BE2C (cell line): ENCODE results near the gene MANBA.
"Not testable (repeated sequence)": the region's sequence is repeated elsewhere in the genome, so short reads cannot be mapped to it uniquely, and the experiment has no call there.

ENCODE experiments used
- DNase-seq: peaks from one replicate; pipeline ENCODE4 v3.0.0-alpha.2; 2020
- H3K27me3 ChIP-seq: fragments of 250-450 bp; sonication (Bioruptor Pico); 2 replicates; pipeline ENCODE4 v1.5.1; 2020; ENCODE audit warnings: mild to moderate bottlenecking
- H3K36me3 ChIP-seq: fragments of 250-450 bp; sonication (Bioruptor Pico); 2 replicates; pipeline ENCODE4 v1.5.1; 2020; ENCODE audit warnings: mild to moderate bottlenecking
- H3K4me1 ChIP-seq: fragments of 250-450 bp; sonication (Bioruptor Pico); 2 replicates; pipeline ENCODE4 v1.5.1; 2020
- H3K4me3 ChIP-seq: 2 replicates; pipeline ENCODE4 v1.5.1; 2011; ENCODE audit warnings: low read depth, low read length
- H3K9me3 ChIP-seq: fragments of 250-450 bp; sonication (Bioruptor Pico); 2 replicates; pipeline ENCODE4 v1.5.1; 2020
- CTCF ChIP-seq: IDR thresholded peaks from 2 replicates; pipeline ENCODE4 v1.5.1; 2012; ENCODE audit warnings: mild to moderate bottlenecking, low read depth, low read length

MANBA gene

GRCh38 chr4:102717448-102718092, 43.2 kb downstream of the MANBA start:
- Histone ChIP-seq H3K9me3 (no peaks in the 10 kb centered on the region), H3K27me3 (no peaks in the 10 kb centered on the region), H3K4me1 (no peaks in the 10 kb centered on the region; the same call in 1 of the 2 replicates), H3K4me3 (no peak overlapping the region), H3K36me3 (no peaks in the 10 kb centered on the region)
- DNase-seq, result no peak
- TF ChIP-seq CTCF, result no peak

- DNase-seq, result no peak
- Histone ChIP-seq H3K9me3 (no peaks in the 10 kb centered on the region), H3K4me1 (no peaks in the 10 kb centered on the region; the same call in 1 of the 2 replicates), H3K4me3 (no peak overlapping the region), H3K36me3 (no peaks in the 10 kb centered on the region), H3K27me3 (no peaks in the 10 kb centered on the region)
- peak; percentile 18; the same call in 1 of the 2 replicates for TF ChIP-seq CTCF
These were observed 45.7 kb downstream of the MANBA start for GRCh38 chr4:102715057-102715456.

- not testable (repeated sequence) for H3K36me3 ChIP-seq, H3K4me1 ChIP-seq, H3K4me3 ChIP-seq, H3K9me3 ChIP-seq, DNase-seq, H3K27me3 ChIP-seq
These were observed 47.0 kb downstream of the MANBA start for GRCh38 chr4:102713774-102714173.

GRCh38 chr4:102713096-102713495, 47.7 kb downstream of the MANBA start:
- TF ChIP-seq CTCF, result no peak
- no peak for DNase-seq
- Histone ChIP-seq H3K36me3 (no peaks in the 10 kb centered on the region), H3K9me3 (no peaks in the 10 kb centered on the region), H3K4me1 (no peaks in the 10 kb centered on the region), H3K27me3 (no peaks in the 10 kb centered on the region), H3K4me3 (no peak overlapping the region)

GRCh38 chr4:102710986-102711385, 49.8 kb downstream of the MANBA start:
- no peaks in the 10 kb centered on the region for H3K4me1 ChIP-seq
- H3K9me3 ChIP-seq, result no peaks in the 10 kb centered on the region
- no peaks in the 10 kb centered on the region for H3K27me3 ChIP-seq
- no peak for DNase-seq
- no peak for TF ChIP-seq CTCF
- H3K4me3 ChIP-seq, result no peak overlapping the region
- H3K36me3 ChIP-seq, result no peaks in the 10 kb centered on the region

- H3K36me3 ChIP-seq, H3K27me3 ChIP-seq, H3K4me1 ChIP-seq, H3K9me3 ChIP-seq, DNase-seq, H3K4me3 ChIP-seq: not testable (repeated sequence)
These were observed 51.7 kb downstream of the MANBA start for GRCh38 chr4:102709060-102709459.

- H3K4me1 ChIP-seq, result no peaks in the 10 kb centered on the region
- H3K27me3 ChIP-seq, result no peaks in the 10 kb centered on the region
- no peak for TF ChIP-seq CTCF
- no peaks in the 10 kb centered on the region for H3K9me3 ChIP-seq
- no peak overlapping the region for H3K4me3 ChIP-seq
- no peaks in the 10 kb centered on the region for H3K36me3 ChIP-seq
- DNase-seq, result no peak
These were observed 53.6 kb downstream of the MANBA start for GRCh38 chr4:102707150-102707549.
